ENCODE measurements around the gene SLC25A17.
"Not testable (repeated sequence)": the region's sequence is repeated elsewhere in the genome, so short reads cannot be mapped to it uniquely, and the experiment has no call there.

SLC25A17 gene

GRCh38 chr22:40818747-40819598 is at the start of gene SLC25A17:
Gene SLC25A17, minus strand, starts transcription at chr22:40819346. Its CDS starts 98 bp downstream, at chr22:40819248.
- DNase-seq = peak; percentile 97

- not testable (repeated sequence) for DNase-seq
Observed at GRCh38 chr22:40868379-40868778, 49.2 kb upstream of the SLC25A17 start.

GRCh38 chr22:40867109-40867508 is 48.0 kb upstream of the SLC25A17 start:
- DNase-seq = no peak

- no peak for DNase-seq
Observed at GRCh38 chr22:40862537-40862936, 43.4 kb upstream of the SLC25A17 start.

GRCh38 chr22:40862013-40862412 is 42.9 kb upstream of the SLC25A17 start, which contains the start of gene DNAJB7:
Gene DNAJB7, minus strand, starts transcription at chr22:40862113. Its CDS starts 119 bp downstream, at chr22:40861994.
- DNase-seq = no peak

- DNase-seq = no peak
Observed at GRCh38 chr22:40857309-40857855, 38.2 kb upstream of the SLC25A17 start.

- peak; percentile 98 for DNase-seq
Observed at GRCh38 chr22:40856513-40857308, 37.6 kb upstream of the SLC25A17 start, which contains the start of the genes ST13 and XPNPEP3. Gene ST13, minus strand, starts transcription at chr22:40856639. Its CDS starts 99 bp downstream, at chr22:40856540. Gene XPNPEP3, plus strand, starts transcription at chr22:40857148. Its CDS starts 34 bp downstream, at chr22:40857182.

GRCh38 chr22:40855979-40856512 is 36.9 kb upstream of the SLC25A17 start:
- DNase-seq = peak; percentile 68

GRCh38 chr22:40855071-40855978 is 36.2 kb upstream of the SLC25A17 start:
- DNase-seq = no peak

GRCh38 chr22:40853961-40854360 is 34.8 kb upstream of the SLC25A17 start:
- DNase-seq = no peak

- DNase-seq = no peak
Observed at GRCh38 chr22:40853333-40853732, 34.2 kb upstream of the SLC25A17 start.

- DNase-seq = not testable (repeated sequence)
Observed at GRCh38 chr22:40845816-40846215, 26.7 kb upstream of the SLC25A17 start.

- no peak for DNase-seq
Observed at GRCh38 chr22:40844951-40845350, 25.8 kb upstream of the SLC25A17 start.

GRCh38 chr22:40838486-40838885 is 19.3 kb upstream of the SLC25A17 start:
- no peak for DNase-seq

GRCh38 chr22:40834619-40835018 is 15.5 kb upstream of the SLC25A17 start:
- DNase-seq = no peak

GRCh38 chr22:40829131-40829530 is 10.0 kb upstream of the SLC25A17 start:
- DNase-seq = no peak

- peak; percentile 56 for DNase-seq
Observed at GRCh38 chr22:40826984-40827741, 8.0 kb upstream of the SLC25A17 start.

GRCh38 chr22:40826292-40826691 is 7.1 kb upstream of the SLC25A17 start:
- DNase-seq = not testable (repeated sequence)

- DNase-seq = no peak
Observed at GRCh38 chr22:40823426-40823825, 4.3 kb upstream of the SLC25A17 start.

GRCh38 chr22:40819599-40820140 is 524 bp upstream of the SLC25A17 start:
- DNase-seq = no peak

Measured in islet precursor cell (in vitro differentiated cells).